NCI-H2107 treated with DMSO at 0.1 percent for 48 hours (cell line): Measurements from ENCODE around the gene C6orf163.
A peak's percentile ranks its signal among the peaks of the same experiment; 100 is the strongest.

Experiments used
- DNase-seq: peaks from one replicate; lab custom pipeline; 2025; ENCODE audit not compliant: unreplicated experiment; lab: John Stamatoyannopoulos, UW

The C6orf163 gene

DNA sequence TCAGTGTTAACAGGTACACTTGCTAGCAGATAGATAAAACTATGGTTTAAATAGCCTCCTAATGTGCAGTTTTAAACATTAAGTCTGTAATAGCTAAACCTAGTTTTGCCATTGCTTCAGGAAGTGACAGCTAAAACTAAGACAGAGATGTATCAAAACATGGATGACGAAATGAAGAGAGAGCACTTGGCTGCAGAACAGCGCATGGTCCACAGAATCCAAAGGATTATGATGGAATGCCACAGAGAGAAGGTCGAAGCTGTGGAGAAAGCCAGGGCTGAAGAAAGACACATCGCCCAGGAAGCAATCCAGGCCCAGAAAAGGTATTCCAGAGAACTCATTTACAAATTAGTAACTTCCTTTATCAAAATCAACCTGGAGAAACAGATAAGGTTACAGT, 11.6 kb downstream of the C6orf163 start:
- DNase-seq = no peak

DNA sequence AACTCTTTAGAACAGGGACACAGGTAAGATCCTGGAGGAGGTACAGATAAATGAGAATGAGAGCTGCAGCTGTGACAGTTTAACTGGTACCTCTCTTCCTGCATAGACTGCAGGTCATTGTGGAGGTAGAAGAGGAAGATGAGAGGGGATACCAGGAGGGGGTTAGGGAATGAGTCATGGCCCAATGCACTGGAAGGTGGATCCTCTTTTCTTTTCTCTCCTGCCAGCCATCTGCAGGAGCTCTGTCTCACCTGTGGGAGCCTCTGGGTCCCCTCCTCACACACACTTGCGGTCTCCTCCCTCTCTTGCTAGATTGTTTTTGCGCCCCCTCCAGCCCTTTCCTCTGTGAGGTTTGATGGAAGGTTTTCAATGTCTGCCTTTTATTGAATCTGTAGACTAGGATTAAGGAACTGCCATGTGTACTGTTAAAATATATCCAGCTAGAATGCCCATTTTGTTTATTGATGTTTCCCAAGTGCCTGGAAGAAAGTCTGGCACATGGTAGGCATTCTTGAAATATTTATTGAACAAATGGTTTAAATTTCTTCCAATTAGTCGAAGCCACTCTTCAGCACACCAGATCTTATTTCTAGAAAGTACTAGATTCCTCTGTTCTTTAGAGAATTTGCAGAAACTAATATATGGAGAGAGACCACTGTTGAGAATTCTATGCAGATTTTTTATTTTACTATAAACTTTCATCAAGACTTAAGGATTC, 13.0 kb downstream of the C6orf163 start:
- no peak for DNase-seq

DNA sequence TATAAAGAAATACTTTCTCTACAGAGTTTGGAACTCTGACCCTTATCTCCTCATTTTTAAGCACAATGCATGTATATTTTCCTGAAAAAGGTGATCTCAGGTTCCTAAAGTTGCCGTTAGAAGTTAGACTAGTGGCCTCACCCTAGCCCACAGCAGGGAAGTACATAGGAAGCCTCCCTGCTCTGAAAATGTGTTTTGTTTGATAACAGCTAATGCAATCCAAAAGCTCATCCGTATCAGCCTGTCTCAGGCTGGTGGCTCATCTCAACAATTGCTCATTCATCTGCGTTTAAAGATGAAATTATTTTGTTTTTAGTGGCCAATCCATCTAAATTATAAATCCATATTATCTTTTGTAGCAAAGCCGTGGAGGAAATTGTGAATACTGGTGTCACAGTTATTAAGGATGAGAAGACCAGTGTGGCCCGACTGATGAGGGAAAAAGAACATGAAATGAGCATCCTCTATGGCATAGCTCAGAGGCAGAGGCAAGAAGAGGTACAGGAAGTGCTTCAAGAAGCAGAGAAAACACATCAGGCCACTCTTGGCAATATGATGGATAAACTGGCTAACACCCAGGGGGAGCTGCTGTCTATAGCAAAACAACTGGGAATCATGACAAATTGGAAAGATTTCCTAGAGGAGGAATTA, 20.1 kb downstream of the C6orf163 start:
- no peak for DNase-seq

DNA sequence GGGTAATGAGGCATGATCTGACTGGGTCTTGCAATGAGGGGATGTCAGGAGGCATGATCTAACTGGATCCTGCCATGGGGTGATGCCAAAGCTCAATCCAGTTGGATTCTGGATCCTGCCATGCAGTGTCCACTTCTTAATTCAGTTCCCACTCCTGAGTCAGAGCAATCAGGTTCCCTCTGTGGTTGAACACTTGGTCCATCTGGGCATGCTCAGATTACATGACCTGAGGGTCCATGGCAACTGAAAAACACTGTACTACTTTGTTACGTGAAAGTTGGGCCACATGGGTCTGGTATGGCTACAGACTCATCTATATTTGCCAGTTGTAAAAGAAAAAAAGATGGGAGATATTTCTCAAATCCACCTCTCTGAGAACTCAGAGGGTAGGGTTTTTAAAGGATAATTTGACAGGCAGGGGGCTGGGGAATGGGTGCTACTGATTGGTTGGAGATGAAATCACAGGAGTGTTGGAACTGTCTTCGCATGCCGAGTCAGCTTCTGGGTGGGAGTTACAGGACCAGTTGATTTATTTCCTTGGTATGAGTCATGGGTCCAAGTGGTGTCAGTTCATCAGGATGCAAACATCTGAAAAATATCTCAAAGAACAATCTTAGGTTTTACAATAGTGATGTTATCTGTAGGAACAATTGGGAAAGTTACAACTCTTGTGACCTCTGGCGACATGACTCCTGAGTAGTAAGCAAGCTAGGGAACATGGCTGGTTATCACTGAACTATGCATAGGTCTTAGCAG, 21.6 kb downstream of the C6orf163 start:
- no peak for DNase-seq

DNA sequence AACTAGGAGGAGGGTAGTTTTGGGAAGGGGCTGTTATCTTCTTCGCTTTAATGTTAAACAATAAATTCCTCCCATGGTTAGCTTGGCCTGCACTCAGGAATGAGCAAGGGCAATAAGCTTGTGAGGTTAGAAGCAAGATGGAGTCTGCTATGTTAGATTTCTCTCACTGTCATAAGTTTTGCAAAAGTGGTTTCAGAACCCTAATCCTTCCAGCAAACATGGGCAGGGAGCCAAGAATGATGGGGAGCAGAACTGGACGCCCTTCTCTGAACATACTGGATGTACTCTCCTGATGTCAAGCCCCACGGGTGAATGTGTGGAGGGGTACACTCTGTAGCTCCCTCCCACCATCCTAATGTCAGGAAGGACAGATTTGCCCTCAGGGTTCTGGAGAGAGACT, 22.3 kb downstream of the C6orf163 start:
- no peak for DNase-seq

DNA sequence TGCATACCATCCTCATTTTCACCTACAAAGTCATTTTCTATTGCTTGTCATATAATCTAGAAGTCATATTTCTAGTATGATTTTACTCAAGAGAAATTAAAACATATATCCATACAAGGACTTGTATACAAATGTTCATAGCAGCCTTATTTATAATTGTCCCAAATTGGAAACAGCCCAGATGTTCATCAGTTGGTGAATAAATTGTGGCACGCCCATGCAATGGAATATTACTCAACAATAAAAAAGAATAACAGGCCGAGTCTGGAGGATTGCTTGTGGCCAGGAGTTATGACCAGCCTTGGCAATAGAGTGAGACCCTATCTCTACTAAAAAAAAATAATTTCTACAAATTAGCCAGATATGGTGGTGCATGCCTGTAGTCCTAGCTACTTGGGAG, 28.8 kb downstream of the C6orf163 start:
- no peak for DNase-seq

DNA sequence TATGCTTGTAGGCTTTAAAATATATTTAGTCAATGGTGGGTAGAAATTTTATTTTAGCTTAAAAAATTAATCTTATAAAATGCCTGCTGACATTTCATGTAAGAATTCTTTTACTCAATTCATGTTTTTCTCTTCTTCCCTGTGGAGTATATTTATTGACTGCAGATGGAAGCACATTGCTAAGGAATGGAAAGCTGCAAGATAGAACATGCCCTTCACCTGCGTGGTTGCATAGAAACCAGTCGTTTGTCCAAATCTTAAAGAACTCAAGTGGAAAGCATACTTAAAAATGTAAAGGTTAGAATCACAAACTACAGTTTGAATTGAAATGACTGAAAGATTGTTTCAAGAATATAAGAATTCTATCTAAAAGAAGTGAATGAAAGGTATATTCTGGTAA, 30.7 kb downstream of the C6orf163 start:
- no peak for DNase-seq

DNA sequence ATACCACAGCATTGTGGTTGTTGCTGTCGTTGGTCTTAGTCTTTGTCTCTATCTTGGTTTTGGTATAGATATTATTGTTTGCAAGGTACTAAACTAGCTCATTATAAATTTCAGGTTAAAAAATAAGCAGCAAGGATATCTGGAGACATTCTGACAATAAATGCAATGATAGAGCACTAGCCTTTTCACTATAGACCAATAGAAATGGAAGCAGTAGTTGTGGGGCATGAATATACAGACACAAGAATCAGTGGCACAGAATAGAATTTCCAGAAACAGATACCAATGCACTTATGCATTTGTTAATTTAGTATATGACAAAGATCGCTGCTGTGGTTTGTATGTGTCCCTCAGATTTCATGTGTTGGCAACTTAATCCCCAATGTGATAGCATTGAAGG, 32.0 kb downstream of the C6orf163 start:
- DNase-seq = no peak

DNA sequence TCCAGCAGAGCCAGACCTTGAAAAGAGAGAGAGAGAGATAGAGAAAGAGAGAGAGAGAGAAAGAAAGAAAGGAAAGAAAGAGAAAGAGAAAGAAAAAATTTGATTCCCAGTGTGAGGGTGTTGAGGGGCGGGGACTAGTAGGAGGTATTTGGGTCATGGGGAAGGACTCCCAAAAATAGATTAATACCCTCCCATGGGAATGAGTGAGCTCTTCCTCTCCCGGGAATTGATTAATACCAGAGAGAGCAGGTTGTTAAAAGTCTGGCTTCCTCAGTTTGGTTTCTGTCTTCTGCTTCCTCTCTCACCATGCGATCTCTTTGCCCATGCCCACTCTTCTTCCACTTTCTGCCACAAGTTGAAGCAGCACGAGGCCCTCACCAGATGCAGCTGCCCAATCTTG, 34.3 kb downstream of the C6orf163 start:
- DNase-seq = no peak

DNA sequence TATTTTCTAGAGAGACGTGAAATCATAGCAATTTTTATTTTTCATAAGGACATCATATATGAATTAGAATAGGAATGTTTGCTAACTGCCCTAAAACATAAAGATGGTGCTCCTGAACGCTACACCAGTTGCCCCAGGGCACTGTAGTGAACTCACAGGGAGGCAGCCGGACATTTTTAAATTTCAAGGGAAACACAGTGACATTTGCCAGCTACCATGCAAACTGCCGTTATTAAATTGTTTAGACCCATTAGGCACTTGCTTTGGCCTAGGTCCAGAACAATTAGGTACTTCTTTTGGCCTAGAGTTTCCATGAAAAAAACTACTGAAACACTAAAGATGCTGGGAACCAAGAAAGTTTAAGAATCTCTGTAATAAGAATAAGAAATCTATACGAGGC, 38.2 kb downstream of the C6orf163 start:
- no peak for DNase-seq

DNA sequence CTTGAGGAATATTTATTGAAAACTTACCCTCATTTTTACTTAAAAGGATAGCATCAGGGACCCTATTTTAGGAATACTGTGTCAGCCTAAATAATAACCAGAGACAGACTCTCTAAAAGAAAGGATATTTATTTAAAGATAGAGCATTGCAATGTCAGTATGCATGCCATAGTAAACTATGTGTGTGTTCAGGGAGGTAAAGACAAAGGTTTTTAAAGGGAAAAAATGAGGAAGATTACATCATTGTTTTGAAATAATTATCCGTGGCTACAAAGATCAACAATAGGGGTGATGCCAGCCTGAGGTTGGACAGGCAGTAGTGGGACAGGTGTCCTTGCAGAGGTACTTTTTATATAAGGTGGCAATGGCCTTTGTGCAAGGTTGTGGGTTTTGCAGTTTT, 39.4 kb downstream of the C6orf163 start:
- DNase-seq = no peak

DNA sequence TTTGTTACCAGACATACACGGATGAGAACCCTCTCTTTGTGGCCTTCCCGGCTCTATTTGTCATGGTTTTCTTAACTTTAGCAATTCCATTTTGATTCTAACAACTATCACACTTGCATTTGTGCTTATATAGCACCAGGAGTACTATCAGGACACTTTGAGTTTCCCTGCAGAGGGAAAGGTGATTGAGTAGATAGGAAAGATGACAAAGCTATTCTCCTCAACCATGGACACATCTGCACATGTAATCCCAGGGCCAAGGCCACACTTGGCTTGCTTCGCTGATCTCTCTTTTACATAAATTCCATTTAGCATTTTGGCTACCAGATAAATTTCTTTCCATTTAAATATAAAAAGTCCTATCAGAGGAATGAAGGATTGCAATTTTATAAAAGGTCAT, 39.8 kb downstream of the C6orf163 start:
- no peak for DNase-seq

DNA sequence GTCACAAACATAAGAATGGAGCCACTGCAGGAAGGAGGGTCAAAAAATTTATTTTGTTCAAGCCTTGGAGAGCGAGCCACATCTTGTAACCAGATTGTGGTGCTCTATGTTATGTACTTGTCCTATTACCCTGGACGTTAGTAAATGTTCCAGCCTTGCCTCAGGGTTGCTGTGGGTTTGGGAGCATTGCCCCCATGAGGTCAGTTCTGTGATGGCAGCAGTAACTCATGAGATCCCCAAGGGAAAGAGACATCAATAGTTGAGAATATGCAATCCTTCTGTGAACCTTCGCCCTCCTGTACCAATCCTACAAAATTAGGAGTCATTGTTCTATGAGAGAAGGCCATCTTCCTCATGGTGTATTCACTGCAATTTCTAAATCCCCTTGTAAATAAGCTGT, 46.7 kb downstream of the C6orf163 start:
- DNase-seq = peak; percentile 53

DNA sequence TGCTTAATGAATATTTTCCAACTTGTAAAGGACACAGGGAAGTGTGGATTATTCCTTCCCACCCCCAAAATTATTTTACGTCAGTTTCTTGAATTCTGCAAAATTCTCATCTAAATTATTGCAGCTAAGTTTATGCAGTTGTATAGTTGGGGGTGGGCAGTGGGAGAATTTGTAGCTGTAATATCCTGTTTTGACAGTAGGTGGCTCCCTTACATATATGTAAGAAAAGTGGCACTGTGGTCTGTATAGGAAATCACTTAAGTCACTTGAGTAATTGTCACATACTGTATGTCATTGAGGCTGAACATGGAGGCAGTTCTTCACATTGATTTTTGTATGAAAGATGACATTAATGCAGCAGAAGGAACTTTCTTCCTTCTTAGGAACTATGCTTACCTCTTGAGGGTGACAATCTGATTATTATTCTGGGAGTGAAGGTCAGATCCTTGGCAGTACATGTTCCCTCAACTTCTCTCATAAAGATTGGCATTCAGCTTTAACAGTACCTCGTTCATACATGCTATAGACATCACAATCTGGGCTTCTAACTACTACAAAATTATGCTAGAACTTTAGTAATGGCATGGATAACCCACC, 48.5 kb downstream of the C6orf163 start:
- peak; percentile 84 for DNase-seq

DNA sequence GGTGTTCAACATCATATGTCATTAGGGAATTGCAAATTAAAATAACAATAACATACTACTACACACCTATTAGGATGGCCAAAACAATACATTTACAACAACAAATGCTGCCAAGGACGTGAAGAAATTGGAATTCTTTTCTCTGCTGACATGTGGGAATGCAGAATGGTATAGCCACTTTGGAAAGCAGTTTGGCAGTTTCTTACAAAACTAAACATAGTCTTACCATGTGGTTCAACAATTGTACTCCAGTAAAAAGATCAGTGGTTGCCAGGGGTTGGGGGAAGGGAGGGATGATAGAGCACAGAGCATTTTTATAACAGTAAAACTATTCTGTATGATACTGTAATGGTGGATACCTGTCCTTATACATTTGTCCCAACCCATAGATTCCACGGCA, 50.8 kb downstream of the C6orf163 start:
- DNase-seq = no peak

DNA sequence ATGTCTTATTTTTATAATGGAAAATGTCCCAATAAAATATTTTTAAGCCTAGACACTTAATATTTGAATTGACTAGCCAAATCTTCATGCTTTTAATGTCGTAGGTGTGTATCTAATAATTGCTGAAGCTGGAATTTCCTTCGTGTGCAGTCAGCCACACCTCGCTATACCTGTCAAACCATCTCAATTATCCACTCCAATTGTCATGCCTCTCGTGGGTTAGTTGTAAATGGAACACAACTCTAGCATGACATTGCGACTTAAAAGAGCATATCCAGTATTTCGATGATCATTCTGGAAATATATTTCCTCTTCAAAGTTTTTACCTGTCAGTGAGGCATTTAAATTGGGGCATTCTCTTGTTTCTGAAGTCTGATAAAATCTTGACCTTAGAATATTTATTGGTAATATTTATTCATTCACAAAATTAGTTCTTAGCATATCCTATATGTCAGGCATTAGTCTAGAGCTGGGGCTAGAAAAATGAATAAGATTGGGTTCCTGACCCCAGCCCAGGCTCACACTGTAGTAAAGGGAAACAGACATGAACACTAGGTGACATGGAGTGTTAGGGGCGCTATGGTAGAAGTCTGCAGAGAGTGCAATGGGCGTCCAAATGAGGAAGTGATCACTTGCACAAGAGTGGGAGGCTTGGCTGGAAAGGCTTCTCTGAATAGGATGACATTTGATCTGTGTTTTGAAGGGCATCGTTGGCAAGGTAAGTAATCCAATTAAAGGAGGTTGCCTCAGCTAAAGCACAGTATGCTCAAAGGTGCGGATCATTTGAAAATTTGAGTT, 52.2 kb downstream of the C6orf163 start:
- DNase-seq = peak; percentile 51

DNA sequence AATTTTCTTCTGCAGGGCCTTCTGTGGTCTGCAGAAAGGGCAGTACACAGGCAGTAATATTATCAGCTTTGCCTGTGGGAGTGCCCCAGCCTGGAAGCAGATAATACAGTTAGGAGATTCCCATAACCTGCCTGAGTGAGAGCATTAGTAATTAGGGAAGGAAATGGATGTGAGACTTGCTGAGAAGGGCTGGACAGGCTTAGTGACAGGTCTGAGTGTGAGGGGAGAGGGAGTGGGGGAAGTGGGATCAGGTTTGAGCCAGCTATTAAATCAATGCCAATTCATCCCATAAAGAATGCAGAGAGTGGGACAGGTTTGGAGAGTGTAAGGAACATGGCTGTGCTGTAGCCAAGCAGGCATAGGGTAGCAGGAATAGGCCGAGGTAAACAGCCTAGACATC, 53.0 kb downstream of the C6orf163 start:
- no peak for DNase-seq

DNA sequence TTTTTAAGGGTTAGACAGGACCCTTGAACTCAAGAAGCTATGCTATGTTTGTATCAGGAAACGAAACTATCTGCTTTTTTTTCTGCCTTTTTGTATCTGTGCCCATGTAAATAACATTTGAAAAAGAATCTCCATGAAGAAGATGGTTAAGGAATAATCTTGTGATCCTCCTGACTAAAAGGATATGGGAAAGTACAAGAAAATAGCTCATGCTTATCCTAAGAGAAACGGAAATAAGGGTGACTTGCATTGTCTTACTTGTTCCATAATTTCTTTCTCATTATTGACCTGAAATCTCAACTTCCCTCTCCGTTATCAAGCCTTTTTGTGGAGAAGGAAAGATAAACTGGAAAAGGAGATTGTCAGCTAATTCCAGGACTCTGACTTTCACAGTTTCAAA, 57.2 kb downstream of the C6orf163 start:
- no peak for DNase-seq

DNA sequence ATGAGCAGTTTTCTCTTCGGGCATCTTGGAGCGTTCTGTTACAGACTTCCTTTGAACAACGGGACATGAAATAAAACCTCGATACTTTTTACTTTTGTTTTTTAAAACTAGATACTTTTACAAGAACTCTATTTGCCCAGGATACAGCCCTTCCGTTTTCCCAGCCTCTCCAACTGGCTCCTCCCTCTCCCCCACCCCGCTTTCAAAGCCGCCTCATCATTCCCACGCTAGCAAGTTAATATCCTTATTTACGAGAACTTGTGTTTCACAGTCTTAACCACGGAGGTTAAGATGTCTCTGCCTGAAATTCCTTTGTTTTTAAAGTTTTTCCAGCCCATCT, 62.9 kb downstream of the C6orf163 start:
- peak; percentile 18 for DNase-seq

DNA sequence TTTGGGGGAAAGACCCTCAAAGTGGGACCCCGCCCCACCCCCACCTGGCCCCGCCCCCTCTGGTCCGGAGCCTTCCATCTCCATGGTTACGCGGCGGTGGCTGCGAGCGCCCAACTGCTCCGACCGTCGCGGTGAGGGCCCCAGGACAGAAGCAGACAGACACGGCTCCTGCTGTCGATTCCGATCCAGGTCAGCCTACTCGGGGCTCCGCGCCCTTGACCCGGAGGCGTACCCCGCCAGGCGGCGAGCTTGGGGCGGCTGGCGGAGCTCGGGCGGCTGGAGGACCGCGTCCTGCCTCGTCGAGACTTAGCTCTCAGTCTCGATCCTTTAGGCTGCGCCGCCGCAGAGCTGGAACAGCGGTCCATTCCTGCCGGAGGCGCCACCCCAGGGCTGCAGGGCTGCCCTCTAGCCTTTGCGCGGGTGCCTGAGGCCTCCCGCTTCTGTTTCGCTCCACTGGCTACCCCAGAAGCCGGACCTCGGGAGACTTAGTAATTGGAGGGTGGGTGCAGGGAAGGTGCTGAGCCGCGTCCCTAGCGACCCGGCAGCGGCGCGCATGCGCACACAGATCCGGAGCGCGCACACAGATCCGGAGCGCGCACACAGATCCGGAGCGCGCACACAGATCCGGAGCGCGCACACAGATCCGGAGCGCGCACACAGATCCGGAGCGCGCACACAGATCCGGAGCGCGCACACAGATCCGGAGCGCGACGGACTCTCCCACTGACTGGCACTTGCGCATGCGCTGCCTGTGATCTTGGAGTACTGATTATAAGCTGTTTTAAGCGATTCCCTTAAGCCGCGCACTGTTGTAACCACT, 63.5 kb downstream of the C6orf163 start, which contains the start of gene CFAP206:
Gene CFAP206 (plus strand): TSS at position 72 of the 820 bp plus-strand sequence. CDS start 1,868 bp downstream, outside the sequence.
- peak; percentile 68 for DNase-seq
